Activated CD8-positive, alpha-beta memory T cell treated with anti-CD3 and anti-CD28 coated beads, Interleukin-2, amount 50 U/mL, for 1 hour (primary cell): Measurements from ENCODE around the gene CDC123.

Experiments
- DNase-seq: peaks from one replicate; pipeline ENCODE4 v3.0.0-alpha.2; 2020; ENCODE audit errors: extremely low read depth

Gene CDC123

GRCh38 chr10:12299222-12299965 lies 103.4 kb downstream of the CDC123 start:
- DNase-seq: no peak
